Rectal smooth muscle tissue (tissue), 1 donor: Measurements from ENCODE around the gene C1orf210.

Source experiments
- H3K27ac ChIP-seq: one replicate; pipeline ENCODE4 v1.7.0; 2013; ENCODE audit warnings: low read depth, low read length, inconsistent platforms
- H3K27me3 ChIP-seq: one replicate; pipeline ENCODE4 v1.7.0; 2013; ENCODE audit warnings: low read length; ENCODE audit not compliant: control insufficient read depth, insufficient read depth
- H3K36me3 ChIP-seq: one replicate; pipeline ENCODE4 v1.7.0; 2013; ENCODE audit warnings: low read length; ENCODE audit not compliant: control insufficient read depth, insufficient read depth
- H3K4me1 ChIP-seq: one replicate; pipeline ENCODE4 v1.7.0; 2013; ENCODE audit warnings: low read length; ENCODE audit not compliant: control insufficient read depth, insufficient read depth
- H3K4me3 ChIP-seq: one replicate; pipeline ENCODE4 v1.7.0; 2013; ENCODE audit warnings: low read length
- H3K9ac ChIP-seq: one replicate; pipeline ENCODE4 v1.7.0; 2013; ENCODE audit warnings: low read length

The C1orf210 gene

DNA sequence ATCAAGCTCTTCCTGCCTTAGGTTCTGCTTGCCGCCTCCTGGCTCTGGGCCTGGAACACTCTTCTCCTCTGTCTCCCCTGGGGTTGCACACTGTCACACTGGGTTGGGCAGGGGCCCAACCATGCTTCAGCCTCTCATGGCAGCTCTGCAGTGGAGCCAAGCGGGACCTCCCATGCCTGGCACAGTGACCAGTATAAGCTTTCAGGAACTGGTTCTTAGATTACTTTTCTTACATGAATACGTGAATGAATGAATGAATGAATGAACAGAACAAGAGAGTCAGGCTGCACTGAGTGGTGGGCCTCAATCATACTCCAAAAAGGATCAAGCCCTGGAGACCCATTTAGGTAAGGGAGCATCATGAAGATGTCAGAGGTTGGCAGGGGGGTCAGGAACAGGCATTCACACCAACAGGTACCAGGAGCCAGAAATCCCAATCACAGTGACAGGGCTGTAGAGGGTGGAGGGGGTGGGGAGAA lies 46.4 kb downstream of the C1orf210 start:
- Histone ChIP-seq H3K27me3 (no peaks in the 10 kb centered on the region), H3K27ac (no peak overlapping the region), H3K36me3 (no peaks in the 10 kb centered on the region), H3K9ac (no peak overlapping the region), H3K4me1 (no peaks in the 10 kb centered on the region), H3K4me3 (no peak overlapping the region)

DNA sequence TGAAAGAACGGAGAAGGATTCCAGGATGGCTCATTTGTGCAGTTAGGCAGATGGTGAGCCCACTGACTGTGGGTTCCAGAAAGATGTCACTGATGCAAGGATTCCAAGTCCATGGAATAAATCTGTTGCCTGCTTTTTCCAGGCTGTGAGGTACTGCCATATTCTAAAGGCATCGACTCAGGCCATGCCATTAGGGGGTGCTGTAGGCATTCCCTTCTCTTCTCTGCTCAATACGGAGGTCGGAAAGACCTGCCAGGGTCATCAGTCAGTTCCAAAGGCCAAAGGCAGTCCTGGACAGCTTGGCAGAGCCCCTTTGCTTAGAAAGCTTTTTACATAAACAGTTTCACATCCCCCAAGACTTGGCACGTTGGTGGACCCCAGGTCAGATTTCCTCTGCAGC lies 47.3 kb downstream of the C1orf210 start:
- Histone ChIP-seq H3K9ac (no peak overlapping the region), H3K4me3 (no peak overlapping the region), H3K27ac (no peak overlapping the region), H3K4me1 (no peaks in the 10 kb centered on the region), H3K27me3 (no peaks in the 10 kb centered on the region), H3K36me3 (no peaks in the 10 kb centered on the region)

DNA sequence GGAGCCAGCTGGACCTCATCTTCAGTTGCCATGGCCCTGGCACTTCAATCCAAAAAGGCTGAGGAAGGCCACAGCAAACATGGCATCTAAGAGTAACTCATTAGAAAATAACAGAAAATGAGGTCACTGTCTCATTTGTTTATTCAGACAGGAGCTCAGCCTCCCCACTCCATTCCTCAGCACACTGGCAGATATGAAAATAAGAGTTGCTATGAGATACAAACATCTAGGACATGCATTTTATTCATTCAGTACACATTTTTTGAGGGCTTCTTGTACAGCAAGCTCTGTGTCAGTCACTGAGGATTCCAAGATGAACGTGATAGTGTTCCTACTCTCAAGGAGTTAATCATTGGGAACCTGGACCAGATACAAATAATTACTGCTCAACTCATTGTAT lies 48.3 kb downstream of the C1orf210 start:
- no peaks in the 10 kb centered on the region for H3K4me1 ChIP-seq
- no peaks in the 10 kb centered on the region for H3K36me3 ChIP-seq
- no peak overlapping the region for H3K27ac ChIP-seq
- no peak overlapping the region for H3K9ac ChIP-seq
- H3K4me3 ChIP-seq = no peak overlapping the region
- no peaks in the 10 kb centered on the region for H3K27me3 ChIP-seq

DNA sequence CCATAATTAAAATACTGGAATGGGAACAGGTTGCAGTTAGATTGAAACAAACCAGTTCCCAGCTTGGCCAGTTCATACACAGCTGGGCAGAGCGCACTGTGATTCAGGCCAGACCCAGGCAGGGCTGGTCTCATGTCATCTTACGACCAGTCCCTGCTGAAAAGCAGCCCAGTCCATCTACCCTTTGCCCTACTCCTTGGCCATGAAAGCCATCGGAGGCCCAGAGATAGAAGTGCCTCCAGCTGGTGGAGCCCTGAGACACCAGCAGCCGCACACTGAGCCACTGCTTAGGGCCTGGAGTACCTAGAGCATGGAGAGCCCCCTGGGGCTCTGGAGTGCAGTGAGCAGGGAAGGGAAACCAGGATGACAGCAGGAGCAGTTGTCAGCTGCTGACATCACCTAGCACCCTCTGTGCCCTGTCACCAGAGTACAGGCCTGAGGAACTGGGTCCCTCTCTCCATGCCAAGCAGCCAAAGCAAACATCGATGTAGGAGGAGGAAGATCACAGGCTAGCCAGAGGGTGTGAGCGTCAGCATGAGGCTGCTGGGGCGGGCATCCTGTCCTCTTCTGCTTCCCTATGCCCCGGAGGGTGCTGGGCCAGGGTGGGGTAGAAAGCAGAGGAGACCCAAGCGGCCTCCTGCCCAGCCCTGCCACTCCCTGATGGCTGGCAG lies 49.8 kb downstream of the C1orf210 start:
- H3K4me3 ChIP-seq = no peak overlapping the region
- no peaks in the 10 kb centered on the region for H3K4me1 ChIP-seq
- H3K27me3 ChIP-seq = no peaks in the 10 kb centered on the region
- no peak overlapping the region for H3K9ac ChIP-seq
- H3K27ac ChIP-seq = no peak overlapping the region
- no peaks in the 10 kb centered on the region for H3K36me3 ChIP-seq

DNA sequence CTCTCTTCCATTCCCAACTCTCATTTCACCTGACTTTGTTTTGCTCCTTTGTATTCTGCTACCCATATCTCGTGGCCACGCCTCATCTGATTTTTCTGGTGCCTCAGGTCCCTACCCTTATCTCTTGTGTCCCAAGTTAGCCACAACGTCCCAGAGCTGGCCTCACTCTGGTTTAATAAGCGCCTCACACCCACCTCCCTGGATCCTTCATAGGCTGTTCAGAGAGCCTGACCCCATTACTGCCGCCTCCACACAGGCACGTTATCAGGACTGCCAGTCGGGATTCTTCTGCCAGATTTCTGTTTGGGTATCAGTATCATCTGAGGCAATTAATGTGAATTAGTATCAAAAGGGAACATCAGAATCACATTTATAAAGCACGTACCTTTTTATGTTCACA lies 50.3 kb downstream of the C1orf210 start:
- Histone ChIP-seq H3K9ac (no peak overlapping the region), H3K4me1 (no peaks in the 10 kb centered on the region), H3K27ac (no peak overlapping the region), H3K36me3 (no peaks in the 10 kb centered on the region), H3K4me3 (no peak overlapping the region), H3K27me3 (no peaks in the 10 kb centered on the region)

DNA sequence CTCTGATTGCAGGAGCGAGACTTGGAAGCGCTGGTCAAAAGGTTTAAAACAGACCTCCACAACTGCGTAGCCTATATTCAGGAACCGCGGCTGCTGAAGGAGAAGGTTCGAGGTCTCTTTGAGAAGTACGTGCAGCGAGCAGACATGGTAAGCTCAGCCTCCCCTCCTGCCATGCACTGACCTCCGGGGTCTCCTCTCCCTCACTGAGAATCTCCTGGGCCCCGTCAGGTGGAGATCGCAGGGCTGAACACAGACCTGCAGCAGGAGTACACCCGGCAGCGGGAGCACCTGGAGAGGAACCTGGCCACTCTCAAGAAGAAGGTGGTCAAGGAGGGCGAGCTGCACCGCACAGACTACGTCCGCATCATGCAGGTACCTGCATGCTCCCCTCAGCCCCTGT lies 51.1 kb downstream of the C1orf210 start:
- no peak overlapping the region for H3K4me3 ChIP-seq
- H3K4me1 ChIP-seq = no peaks in the 10 kb centered on the region

DNA sequence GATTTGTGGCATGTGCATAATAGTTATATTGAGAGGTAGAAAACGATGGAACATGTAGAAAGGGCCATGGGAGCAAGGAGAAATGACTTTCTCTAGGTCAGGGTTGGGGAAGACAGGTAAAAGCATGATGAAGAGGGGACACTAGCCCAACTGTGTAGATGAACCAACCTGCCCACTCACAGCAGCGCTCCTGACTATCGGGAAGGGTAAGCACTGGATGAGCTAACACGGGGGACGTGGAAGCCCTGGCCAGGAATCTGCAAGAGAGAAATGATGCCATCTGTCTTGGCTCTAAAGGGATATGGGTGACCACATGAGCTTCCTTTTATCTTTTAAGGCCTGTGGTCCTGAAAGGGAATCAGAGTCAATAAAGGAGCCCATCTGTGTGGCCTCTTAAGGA lies 51.8 kb downstream of the C1orf210 start:
- Histone ChIP-seq H3K4me1 (no peaks in the 10 kb centered on the region), H3K27ac (no peak overlapping the region), H3K36me3 (no peaks in the 10 kb centered on the region), H3K9ac (no peak overlapping the region), H3K4me3 (no peak overlapping the region), H3K27me3 (no peaks in the 10 kb centered on the region)

More for the DNA sequence above, 51.1 kb downstream of the C1orf210 start:
- Histone ChIP-seq H3K9ac (no peak overlapping the region), H3K27me3 (no peaks in the 10 kb centered on the region), H3K27ac (no peak overlapping the region), H3K36me3 (no peaks in the 10 kb centered on the region)

DNA sequence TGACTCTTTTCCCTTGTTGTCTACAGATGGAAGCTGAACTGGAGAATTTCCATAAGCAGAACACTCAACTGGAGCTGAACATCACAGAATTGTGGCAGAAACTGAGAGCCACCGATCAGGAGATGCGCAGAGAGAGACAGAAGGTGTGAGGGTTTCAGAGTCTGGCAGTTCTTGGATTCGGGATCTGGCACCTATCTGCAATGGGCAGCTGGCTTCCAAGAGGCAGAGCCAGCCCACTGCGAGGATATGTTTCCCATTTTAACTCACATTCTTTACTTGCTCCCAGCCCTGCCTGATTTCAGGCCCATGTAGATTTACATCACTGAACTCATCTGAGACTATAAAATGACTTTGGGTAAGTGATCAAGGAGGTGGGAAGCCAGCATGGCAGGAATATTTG lies 52.9 kb downstream of the C1orf210 start:
- Histone ChIP-seq H3K36me3 (no peaks in the 10 kb centered on the region), H3K9ac (no peak overlapping the region), H3K4me1 (no peaks in the 10 kb centered on the region), H3K27me3 (no peaks in the 10 kb centered on the region), H3K4me3 (no peak overlapping the region), H3K27ac (no peak overlapping the region)

DNA sequence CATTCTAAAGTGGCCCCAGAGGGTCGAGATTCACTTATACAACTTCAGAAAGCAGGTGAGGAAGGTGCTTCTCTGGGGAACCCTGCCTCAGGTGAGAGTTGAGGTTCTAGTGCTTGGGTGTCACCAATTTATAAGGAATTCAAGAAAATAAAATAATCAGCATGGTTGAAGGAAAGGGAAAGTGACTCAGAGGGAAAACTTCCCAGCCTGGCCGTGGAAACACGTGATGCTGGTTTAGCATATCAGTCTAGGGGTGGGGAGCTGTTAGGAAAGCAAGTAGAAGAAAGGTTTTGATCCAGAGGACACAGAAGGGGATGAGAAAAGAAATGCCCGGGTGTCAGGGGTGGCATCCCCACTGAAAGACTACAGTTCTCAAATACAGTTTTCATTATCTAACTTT lies 53.3 kb downstream of the C1orf210 start:
- Histone ChIP-seq H3K27ac (no peak overlapping the region), H3K36me3 (no peaks in the 10 kb centered on the region), H3K4me1 (no peaks in the 10 kb centered on the region), H3K27me3 (no peaks in the 10 kb centered on the region), H3K4me3 (no peak overlapping the region), H3K9ac (no peak overlapping the region)
